ENCODE results near the gene TBXT. TPM values are rescaled to one million over a fixed set of nuclear protein-coding genes. Genes with fewer than 3 reads are reported as not detected.

TBXT gene, protein sequence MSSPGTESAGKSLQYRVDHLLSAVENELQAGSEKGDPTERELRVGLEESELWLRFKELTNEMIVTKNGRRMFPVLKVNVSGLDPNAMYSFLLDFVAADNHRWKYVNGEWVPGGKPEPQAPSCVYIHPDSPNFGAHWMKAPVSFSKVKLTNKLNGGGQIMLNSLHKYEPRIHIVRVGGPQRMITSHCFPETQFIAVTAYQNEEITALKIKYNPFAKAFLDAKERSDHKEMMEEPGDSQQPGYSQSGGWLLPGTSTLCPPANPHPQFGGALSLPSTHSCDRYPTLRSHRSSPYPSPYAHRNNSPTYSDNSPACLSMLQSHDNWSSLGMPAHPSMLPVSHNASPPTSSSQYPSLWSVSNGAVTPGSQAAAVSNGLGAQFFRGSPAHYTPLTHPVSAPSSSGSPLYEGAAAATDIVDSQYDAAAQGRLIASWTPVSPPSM
- total RNA-seq (2022; extraction: Qiagen RNA extraction), result 0.21 TPM in 1 of 5 replicates, not detected in the others

DNA sequence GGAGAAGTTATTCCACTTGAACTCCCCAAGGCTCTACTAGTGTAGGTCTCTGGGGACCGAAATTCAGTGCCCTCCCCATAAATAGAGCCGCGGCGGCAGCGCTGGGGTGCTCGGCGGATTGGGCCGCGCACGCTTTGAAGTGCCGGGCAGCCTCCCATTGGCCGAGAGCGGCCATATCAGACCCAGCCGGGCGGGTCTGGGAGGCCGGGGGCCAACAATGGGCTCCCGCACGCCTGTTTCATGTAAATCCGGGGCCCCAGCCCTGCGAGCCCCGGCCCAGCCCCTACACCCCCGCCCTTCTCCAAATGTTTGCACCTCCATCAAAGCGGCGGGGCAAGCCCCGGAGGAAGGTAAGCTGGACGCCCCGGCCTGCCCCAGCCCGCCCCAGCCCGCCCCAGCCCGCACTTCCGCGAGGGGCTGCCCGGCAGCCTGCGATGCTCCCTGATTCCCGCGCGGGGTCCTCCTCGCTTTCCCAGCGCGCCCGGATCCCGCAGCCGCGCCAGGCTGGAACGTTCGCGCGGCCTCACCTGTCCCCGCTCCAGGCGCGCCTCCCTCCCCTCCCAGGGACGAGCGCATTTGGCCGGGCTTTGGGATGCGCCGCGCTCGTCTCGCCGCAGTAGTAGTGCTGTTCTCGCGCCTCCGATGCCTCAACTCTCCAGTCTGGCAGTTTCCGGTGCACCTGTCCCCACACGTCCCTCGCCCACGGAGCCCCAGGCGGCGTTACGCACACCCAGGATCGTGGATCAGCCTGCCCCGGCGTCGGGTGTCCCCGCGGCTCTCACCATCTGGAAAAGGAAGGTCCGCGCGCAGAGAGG lies at the start of gene TBXT:
Gene TBXT (minus strand): TSS at position 51 of the 815 bp plus-strand sequence. CDS start 260 bp downstream, outside the sequence.

Other genes starting within 250 kb of the TBXT start
- 0.06 to 0.30 TPM (median 0.15 TPM) in 5 replicates for gene PRR18, start 140.5 kb upstream of the TBXT start, total RNA-seq (2022; extraction: Qiagen RNA extraction)
- 38.8 to 41.8 TPM (median 40.0 TPM) in 5 replicates for gene SFT2D1, start 174.7 kb upstream of the TBXT start, total RNA-seq (2022; extraction: Qiagen RNA extraction)
- gene MPC1, start 215.1 kb upstream of the TBXT start, total RNA-seq (2022; extraction: Qiagen RNA extraction), result 3.9 to 5.1 TPM (median 4.7 TPM) in 5 replicates